ENCODE measurements around the gene ENTPD2.

DNA sequence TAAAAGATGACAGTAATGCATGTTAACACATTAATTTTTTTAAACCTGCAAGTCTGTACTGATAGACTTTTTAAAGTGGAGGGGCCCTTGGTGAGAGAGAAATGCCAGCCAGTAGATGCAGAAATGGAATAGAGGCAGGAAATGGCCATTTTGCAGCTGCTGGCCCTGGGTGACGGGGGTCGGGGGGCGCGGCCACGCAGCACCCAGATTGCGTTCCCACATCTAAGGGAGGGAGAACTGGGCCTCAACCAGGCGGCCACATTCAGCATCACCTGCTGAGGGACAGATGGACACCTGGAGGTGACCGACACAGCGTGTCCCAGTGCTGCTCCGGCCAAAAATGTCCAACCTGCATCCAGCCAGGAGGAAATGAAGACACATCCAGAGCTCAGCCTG, 51.2 kb downstream of the ENTPD2 start:
- TF ChIP-seq ZNF121 (tag by site-specific recombination; IDR thresholded peaks at IDR 0.05) = no peak
- TF ChIP-seq ZBTB7A (tag by site-specific recombination; IDR thresholded peaks at IDR 0.05; ENCODE audit: low read depth) = no peak
- TF ChIP-seq ZNF274 (IDR thresholded peaks at IDR 0.05; ENCODE audit: low read length) = no peak
- TF ChIP-seq ZNF274 (tag by site-specific recombination; IDR thresholded peaks at IDR 0.05; ENCODE audit: borderline replicate concordance) = no peak
- TF ChIP-seq ZFP41 (tag by site-specific recombination; IDR thresholded peaks at IDR 0.05; ENCODE audit: borderline replicate concordance) = no peak
- no peak for TF ChIP-seq ZNF830 (tag by site-specific recombination; IDR thresholded peaks at IDR 0.05; ENCODE audit: low read depth)
- TF ChIP-seq, protein P1, sequence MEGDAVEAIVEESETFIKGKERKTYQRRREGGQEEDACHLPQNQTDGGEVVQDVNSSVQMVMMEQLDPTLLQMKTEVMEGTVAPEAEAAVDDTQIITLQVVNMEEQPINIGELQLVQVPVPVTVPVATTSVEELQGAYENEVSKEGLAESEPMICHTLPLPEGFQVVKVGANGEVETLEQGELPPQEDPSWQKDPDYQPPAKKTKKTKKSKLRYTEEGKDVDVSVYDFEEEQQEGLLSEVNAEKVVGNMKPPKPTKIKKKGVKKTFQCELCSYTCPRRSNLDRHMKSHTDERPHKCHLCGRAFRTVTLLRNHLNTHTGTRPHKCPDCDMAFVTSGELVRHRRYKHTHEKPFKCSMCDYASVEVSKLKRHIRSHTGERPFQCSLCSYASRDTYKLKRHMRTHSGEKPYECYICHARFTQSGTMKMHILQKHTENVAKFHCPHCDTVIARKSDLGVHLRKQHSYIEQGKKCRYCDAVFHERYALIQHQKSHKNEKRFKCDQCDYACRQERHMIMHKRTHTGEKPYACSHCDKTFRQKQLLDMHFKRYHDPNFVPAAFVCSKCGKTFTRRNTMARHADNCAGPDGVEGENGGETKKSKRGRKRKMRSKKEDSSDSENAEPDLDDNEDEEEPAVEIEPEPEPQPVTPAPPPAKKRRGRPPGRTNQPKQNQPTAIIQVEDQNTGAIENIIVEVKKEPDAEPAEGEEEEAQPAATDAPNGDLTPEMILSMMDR (tag by site-specific recombination; IDR thresholded peaks at IDR 0.05) = no peak
- TF ChIP-seq, protein P2, sequence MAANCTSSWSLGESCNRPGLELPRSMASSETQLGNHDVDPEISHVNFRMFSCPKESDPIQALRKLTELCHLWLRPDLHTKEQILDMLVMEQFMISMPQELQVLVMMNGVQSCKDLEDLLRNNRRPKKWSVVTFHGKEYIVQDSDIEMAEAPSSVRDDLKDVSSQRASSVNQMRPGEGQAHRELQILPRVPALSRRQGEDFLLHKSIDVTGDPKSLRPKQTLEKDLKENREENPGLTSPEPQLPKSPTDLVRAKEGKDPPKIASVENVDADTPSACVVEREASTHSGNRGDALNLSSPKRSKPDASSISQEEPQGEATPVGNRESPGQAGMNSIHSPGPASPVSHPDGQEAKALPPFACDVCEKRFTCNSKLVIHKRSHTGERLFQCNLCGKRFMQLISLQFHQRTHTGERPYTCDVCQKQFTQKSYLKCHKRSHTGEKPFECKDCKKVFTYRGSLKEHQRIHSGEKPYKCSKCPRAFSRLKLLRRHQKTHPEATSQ (tag by site-specific recombination; IDR thresholded peaks at IDR 0.05) = no peak
- TF ChIP-seq, protein P3, sequence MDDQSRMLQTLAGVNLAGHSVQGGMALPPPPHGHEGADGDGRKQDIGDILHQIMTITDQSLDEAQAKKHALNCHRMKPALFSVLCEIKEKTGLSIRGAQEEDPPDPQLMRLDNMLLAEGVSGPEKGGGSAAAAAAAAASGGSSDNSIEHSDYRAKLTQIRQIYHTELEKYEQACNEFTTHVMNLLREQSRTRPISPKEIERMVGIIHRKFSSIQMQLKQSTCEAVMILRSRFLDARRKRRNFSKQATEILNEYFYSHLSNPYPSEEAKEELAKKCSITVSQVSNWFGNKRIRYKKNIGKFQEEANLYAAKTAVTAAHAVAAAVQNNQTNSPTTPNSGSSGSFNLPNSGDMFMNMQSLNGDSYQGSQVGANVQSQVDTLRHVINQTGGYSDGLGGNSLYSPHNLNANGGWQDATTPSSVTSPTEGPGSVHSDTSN (CRISPR knock-in tag; IDR thresholded peaks at IDR 0.05) = no peak
- TF ChIP-seq ZNF133 (tag by site-specific recombination; IDR thresholded peaks at IDR 0.05) = no peak
- no peak for TF ChIP-seq ZNF221 (tag by site-specific recombination; IDR thresholded peaks at IDR 0.05; ENCODE audit: borderline replicate concordance)
- TF ChIP-seq, protein P4, sequence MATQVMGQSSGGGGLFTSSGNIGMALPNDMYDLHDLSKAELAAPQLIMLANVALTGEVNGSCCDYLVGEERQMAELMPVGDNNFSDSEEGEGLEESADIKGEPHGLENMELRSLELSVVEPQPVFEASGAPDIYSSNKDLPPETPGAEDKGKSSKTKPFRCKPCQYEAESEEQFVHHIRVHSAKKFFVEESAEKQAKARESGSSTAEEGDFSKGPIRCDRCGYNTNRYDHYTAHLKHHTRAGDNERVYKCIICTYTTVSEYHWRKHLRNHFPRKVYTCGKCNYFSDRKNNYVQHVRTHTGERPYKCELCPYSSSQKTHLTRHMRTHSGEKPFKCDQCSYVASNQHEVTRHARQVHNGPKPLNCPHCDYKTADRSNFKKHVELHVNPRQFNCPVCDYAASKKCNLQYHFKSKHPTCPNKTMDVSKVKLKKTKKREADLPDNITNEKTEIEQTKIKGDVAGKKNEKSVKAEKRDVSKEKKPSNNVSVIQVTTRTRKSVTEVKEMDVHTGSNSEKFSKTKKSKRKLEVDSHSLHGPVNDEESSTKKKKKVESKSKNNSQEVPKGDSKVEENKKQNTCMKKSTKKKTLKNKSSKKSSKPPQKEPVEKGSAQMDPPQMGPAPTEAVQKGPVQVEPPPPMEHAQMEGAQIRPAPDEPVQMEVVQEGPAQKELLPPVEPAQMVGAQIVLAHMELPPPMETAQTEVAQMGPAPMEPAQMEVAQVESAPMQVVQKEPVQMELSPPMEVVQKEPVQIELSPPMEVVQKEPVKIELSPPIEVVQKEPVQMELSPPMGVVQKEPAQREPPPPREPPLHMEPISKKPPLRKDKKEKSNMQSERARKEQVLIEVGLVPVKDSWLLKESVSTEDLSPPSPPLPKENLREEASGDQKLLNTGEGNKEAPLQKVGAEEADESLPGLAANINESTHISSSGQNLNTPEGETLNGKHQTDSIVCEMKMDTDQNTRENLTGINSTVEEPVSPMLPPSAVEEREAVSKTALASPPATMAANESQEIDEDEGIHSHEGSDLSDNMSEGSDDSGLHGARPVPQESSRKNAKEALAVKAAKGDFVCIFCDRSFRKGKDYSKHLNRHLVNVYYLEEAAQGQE (tag by site-specific recombination; IDR thresholded peaks at IDR 0.05) = no peak
- TF ChIP-seq ZNF585B (tag by site-specific recombination; IDR thresholded peaks at IDR 0.05) = no peak
